Neural crest cell (in vitro differentiated cells): ENCODE data around the gene ONECUT1. TPM values are rescaled to one million over a fixed set of nuclear protein-coding genes. Genes with fewer than 3 reads are reported as not detected.

ENCODE experiments used
- DNase-seq: peaks from one replicate; pipeline ENCODE4 v3.0.0; 2021; ENCODE audit warnings: low read depth, mixed read lengths, low spot score
- H3K27ac Mint-ChIP-seq: one replicate; pipeline ENCODE4 v1.8.0; 2021; ENCODE audit warnings: mild to moderate bottlenecking, mixed read lengths; ENCODE audit not compliant: unreplicated experiment
- H3K27me3 Mint-ChIP-seq: 2 replicates; pipeline ENCODE4 v1.8.0; 2021; ENCODE audit warnings: low read depth, mild to moderate bottlenecking, mixed read lengths
- H3K36me3 Mint-ChIP-seq: 2 replicates; pipeline ENCODE4 v1.8.0; 2021; ENCODE audit warnings: low read depth, mild to moderate bottlenecking, mixed read lengths
- H3K4me1 Mint-ChIP-seq: 2 replicates; pipeline ENCODE4 v1.8.0; 2021; ENCODE audit warnings: mixed read lengths
- H3K4me3 Mint-ChIP-seq: one replicate; pipeline ENCODE4 v1.8.0; 2021; ENCODE audit warnings: mild to moderate bottlenecking, mixed read lengths
- H3K9me3 Mint-ChIP-seq: 2 replicates; pipeline ENCODE4 v1.8.0; 2021; ENCODE audit warnings: mixed read lengths
- total RNA-seq: library from RNA; stranded (reverse); gene quantifications from 2 replicates; pipeline ENCODE4 v1.2.1, GENCODE V29; 2021
- TF ChIP-seq, protein P1 (sequence below): fragments of 200-600 bp; sonication (generic); conservative IDR thresholded peaks from 2 replicates; pipeline ENCODE4 v1.5.0; 2021; ENCODE audit warnings: antibody characterized with exemption, mild to moderate bottlenecking

The ONECUT1 gene
- total RNA-seq, 1 donor from 2014 or later, result 41.6 TPM

DNA sequence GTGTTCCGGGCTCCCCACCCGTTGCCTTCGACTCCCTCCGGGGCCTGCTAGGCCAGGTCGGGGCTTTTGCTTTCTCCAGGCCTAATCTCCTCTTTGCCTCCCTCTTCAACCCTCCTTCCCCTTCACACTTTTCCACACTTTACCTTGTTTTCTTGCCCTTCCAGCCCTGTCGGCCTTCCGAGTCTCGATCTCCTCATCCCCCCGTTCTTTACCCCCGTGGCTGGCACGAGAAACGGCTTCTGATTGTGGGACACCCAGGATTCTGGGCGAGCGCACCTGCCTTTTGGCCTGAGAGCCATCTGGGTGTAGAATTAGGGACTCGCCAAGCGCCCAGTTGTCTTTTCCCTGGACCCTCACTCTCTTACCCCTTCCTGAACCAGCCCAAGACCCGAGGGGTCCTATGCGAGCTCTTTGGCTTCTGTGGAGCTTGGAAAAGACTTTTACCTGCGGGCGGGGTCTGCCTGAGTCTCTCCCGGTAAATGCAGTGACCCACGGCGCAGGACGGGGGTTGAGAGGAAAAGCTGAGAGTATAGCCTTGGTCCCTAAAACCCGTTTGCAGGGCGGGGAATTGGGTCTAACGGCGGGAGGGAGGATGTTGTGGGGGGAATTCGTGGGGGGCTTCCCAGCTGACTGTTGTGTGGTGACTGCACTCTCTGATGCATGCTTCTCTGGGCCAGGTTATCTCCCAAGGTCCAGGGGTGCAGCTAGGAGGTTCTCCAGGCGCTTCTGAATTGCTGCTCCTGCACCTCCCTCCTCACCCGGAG is 5.5 kb upstream of the ONECUT1 start:
- H3K36me3 Mint-ChIP-seq, result peaks cover 8% of the 10 kb centered on the region
- no peaks in the 10 kb centered on the region for H3K9me3 Mint-ChIP-seq
- no peak for DNase-seq
- peaks cover 11% of the 10 kb centered on the region for H3K27me3 Mint-ChIP-seq
- H3K27ac Mint-ChIP-seq, result no peak overlapping the region
- TF ChIP-seq, protein P1, sequence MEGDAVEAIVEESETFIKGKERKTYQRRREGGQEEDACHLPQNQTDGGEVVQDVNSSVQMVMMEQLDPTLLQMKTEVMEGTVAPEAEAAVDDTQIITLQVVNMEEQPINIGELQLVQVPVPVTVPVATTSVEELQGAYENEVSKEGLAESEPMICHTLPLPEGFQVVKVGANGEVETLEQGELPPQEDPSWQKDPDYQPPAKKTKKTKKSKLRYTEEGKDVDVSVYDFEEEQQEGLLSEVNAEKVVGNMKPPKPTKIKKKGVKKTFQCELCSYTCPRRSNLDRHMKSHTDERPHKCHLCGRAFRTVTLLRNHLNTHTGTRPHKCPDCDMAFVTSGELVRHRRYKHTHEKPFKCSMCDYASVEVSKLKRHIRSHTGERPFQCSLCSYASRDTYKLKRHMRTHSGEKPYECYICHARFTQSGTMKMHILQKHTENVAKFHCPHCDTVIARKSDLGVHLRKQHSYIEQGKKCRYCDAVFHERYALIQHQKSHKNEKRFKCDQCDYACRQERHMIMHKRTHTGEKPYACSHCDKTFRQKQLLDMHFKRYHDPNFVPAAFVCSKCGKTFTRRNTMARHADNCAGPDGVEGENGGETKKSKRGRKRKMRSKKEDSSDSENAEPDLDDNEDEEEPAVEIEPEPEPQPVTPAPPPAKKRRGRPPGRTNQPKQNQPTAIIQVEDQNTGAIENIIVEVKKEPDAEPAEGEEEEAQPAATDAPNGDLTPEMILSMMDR, result no peak
- H3K4me3 Mint-ChIP-seq, result peak overlapping the region; percentile 41
- peaks cover 47% of the 10 kb centered on the region for H3K4me1 Mint-ChIP-seq

DNA sequence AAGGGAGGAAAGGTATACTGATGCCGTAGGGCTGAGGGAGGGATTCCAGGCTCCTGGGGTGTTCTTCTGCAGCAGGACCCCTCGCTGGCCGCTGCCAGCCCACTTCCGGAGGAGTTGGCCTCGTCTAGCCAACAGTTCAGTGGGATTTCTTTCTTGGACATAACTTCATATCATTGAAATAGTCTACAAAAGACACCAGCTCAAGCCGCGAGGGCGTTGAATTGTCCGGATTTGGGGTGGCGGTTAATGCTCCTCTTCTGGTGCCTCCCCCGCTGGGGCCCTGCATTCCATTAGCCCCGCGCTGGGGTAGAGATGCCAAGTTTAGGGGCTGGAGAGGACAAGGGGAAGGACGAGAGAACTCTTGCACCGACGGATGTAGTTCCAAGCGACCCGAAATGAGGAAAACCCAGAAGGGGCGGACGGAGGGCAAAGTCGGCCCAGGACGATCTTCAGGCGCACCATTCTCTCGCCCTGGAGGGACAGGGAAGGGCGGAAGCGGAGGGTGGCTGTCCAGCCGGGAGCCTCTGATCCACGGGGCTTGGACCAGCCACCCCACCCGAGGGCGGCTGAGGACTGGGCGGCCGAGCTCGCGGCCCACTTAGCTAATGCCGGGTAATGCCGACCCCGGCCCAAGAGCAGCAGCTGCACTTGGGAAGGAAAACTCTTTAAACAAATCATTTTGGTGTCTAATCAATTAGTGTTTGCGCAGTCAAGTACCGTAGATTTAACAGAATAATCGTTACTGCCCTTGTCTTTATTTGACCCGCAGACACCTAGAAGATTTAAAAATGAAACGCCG is 4.7 kb upstream of the ONECUT1 start:
- H3K4me1 Mint-ChIP-seq, result peaks cover 41% of the 10 kb centered on the region
- TF ChIP-seq, protein P1, result no peak
- H3K9me3 Mint-ChIP-seq, result no peaks in the 10 kb centered on the region
- peaks cover 12% of the 10 kb centered on the region for H3K27me3 Mint-ChIP-seq
- H3K27ac Mint-ChIP-seq, result no peak overlapping the region
- H3K36me3 Mint-ChIP-seq, result peaks cover 8% of the 10 kb centered on the region
- peak overlapping the region; percentile 38 for H3K4me3 Mint-ChIP-seq
- DNase-seq, result no peak

DNA sequence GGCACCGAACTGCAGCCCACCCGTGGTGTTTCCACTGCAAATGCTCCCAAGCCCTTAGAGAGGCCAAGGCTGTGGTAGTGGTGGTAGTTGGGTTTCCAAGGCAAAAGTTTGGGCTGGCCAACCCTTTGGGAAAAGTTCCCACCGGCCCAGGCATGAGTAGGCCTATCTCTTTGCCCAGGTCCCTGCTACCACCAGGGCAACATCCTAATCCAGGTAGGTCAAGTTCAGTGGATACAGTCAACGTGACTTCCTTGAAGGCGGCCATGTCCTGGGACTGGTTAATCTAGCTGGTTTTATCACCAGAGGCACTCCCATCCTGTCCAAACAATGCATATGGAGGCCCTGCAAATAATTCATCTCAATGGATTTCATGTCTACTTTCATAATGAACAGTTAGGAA is 1.6 kb upstream of the ONECUT1 start:
- H3K4me3 Mint-ChIP-seq, result peak overlapping the region; percentile 90
- H3K9me3 Mint-ChIP-seq, result no peaks in the 10 kb centered on the region
- H3K4me1 Mint-ChIP-seq, result peaks cover 40% of the 10 kb centered on the region
- no peak for DNase-seq
- H3K27me3 Mint-ChIP-seq, result peaks cover 28% of the 10 kb centered on the region
- H3K36me3 Mint-ChIP-seq, result peaks cover 19% of the 10 kb centered on the region
- TF ChIP-seq, protein P1, result no peak
- H3K27ac Mint-ChIP-seq, result no peak overlapping the region

DNA sequence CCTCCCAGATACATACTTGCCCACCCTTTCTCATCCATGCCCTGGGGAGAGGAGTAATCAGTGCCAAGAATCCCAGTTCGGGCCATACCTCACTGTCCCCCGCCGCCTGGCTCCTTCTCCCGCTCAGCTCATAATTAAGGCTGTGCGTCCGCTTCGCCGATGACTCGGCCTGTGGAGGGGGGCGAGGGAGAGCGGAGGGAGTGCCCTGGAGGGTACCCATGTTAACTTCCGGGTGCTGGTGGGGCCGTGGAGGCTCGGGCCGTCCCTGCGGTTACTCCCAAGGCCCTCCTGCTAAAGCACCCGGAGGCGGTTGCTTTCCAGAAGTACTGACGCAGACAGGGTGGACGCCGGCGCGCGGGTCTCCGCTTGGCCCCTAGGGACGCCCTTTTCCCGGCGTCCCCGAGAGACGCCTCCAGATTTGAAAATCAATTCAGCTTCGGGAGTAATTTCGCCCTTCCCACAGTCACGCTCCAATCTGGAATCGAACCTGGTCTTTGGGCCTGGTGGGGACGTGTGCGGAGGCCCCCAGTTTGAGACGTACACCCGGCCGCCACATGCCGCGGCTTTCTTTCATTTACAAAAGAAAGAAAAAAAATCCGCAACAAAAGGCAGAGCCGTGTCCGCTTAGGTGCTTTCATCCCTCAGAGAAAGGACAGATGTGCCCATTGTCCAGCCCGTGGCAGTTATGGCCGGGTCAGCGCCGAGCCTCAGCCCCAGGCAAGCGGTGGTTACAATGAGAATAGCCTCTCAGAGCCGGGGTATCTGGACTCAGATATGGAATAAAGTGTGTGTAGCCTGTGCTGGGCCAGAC is 1.0 kb upstream of the ONECUT1 start:
- H3K4me1 Mint-ChIP-seq, result peaks cover 44% of the 10 kb centered on the region
- peak overlapping the region; percentile 86 for H3K27ac Mint-ChIP-seq
- peak; percentile 58 for DNase-seq
- peak overlapping the region; percentile 90 for H3K4me3 Mint-ChIP-seq
- no peaks in the 10 kb centered on the region for H3K9me3 Mint-ChIP-seq
- peaks cover 19% of the 10 kb centered on the region for H3K36me3 Mint-ChIP-seq
- TF ChIP-seq, protein P1, result peak; percentile 58
- H3K27me3 Mint-ChIP-seq, result peaks cover 35% of the 10 kb centered on the region

DNA sequence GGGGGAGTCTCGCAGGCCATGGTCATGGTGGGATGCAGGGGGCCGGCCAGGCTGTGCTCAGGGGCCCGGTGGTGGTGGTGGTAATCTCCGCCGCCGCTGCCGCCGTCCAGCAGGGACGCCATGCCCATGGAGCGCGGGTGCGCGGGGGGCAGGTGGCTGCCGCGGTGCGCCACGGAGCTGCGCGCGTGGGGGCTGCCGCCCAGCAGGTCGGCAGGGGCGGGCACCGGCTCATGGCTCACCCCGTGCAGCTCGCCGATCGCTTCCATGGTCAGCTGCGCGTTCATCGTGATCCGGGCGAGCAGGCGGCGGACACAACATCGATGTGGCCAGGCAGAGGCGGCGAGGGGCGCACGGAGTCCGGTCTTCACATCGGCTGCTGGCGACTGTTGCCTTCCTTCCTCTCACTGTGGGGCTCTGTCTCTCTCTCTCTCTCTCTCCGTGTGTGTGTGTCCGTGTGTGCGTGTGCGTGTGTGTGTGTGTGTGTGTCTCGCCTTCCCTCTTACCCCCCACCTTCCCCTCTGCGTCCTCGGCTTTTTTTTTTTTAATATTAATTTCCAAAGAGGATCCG is 451 bp downstream of the ONECUT1 start:
- Mint-ChIP-seq H3K4me1 (peaks cover 56% of the 10 kb centered on the region), H3K27ac (peak overlapping the region; percentile 68), H3K4me3 (peak overlapping the region; percentile 90), H3K9me3 (no peaks in the 10 kb centered on the region), H3K36me3 (peaks cover 16% of the 10 kb centered on the region), H3K27me3 (peaks cover 46% of the 10 kb centered on the region)
- TF ChIP-seq, protein P1, result no peak
- DNase-seq, result no peak
